Endodermal cell (in vitro differentiated cells): ENCODE data around the gene CCDC61. TPM values are rescaled to one million over a fixed set of nuclear protein-coding genes. Genes with fewer than 3 reads are reported as not detected.

Experiments used
- DNase-seq: peaks from one replicate; pipeline ENCODE4 v3.0.0-alpha.2; 2017
- H3K27ac ChIP-seq: 2 replicates; pipeline ENCODE4 v1.5.1; 2013; ENCODE audit warnings: mild to moderate bottlenecking, low read depth, low read length, moderate library complexity
- H3K27me3 ChIP-seq: 2 replicates; pipeline ENCODE4 v1.6.1; 2013; ENCODE audit warnings: mild to moderate bottlenecking, low read length, moderate library complexity; ENCODE audit not compliant: insufficient read depth, control insufficient read depth, poor library complexity, severe bottlenecking
- H3K36me3 ChIP-seq: 2 replicates; pipeline ENCODE4 v1.7.0; 2013; ENCODE audit warnings: mild to moderate bottlenecking, low read length, moderate library complexity; ENCODE audit not compliant: control insufficient read depth, insufficient read depth
- H3K4me1 ChIP-seq: one replicate; pipeline ENCODE4 v1.7.0; 2013; ENCODE audit warnings: low read length; ENCODE audit not compliant: control insufficient read depth, insufficient read depth
- H3K4me3 ChIP-seq: 2 replicates; pipeline ENCODE4 v1.5.1; 2013; ENCODE audit warnings: mild to moderate bottlenecking, low read length, moderate library complexity
- H3K9ac ChIP-seq: 2 replicates; pipeline ENCODE4 v1.6.1; 2013; ENCODE audit warnings: mild to moderate bottlenecking, low read length, moderate library complexity; ENCODE audit not compliant: poor library complexity, severe bottlenecking; ENCODE audit errors: extremely low read depth
- H3K9me3 ChIP-seq: 2 replicates; pipeline ENCODE4 v1.6.1; 2013; ENCODE audit warnings: mild to moderate bottlenecking, low read length, moderate library complexity; ENCODE audit not compliant: control insufficient read depth
- H3K27ac Mint-ChIP-seq: 2 replicates; pipeline ENCODE4 v1.8.0; 2020; ENCODE audit warnings: mixed read lengths
- H3K27me3 Mint-ChIP-seq: 2 replicates; pipeline ENCODE4 v1.8.0; 2021; ENCODE audit warnings: mild to moderate bottlenecking, mixed read lengths; ENCODE audit not compliant: insufficient read depth
- H3K36me3 Mint-ChIP-seq: 2 replicates; pipeline ENCODE4 v1.8.0; 2020; ENCODE audit warnings: low read depth, mixed read lengths
- H3K4me1 Mint-ChIP-seq: 2 replicates; pipeline ENCODE4 v1.8.0; 2020; ENCODE audit warnings: mixed read lengths
- H3K4me3 Mint-ChIP-seq: 2 replicates; pipeline ENCODE4 v1.8.0; 2020; ENCODE audit warnings: mild to moderate bottlenecking, moderate library complexity, mixed read lengths
- H3K9me3 Mint-ChIP-seq: 2 replicates; pipeline ENCODE4 v1.8.0; 2020; ENCODE audit warnings: mild to moderate bottlenecking, mixed read lengths
- whole genome bisulfite sequencing, 2 experiments: methylation state at CpG; one replicate each; pipeline versions ENCODE4 v1.1.5 to v1.1.7; 2013; ENCODE audit warnings: missing lambda C conversion rate in 2 of 2, mixed read lengths in 1 of 2; ENCODE audit not compliant: insufficient coverage in 1 of 2, insufficient read length in 1 of 2; 5-methylcytosine and 5-hydroxymethylcytosine counted together
- total RNA-seq, 2 donors: library from RNA; stranded (reverse); fragmentation: NEBNext Ultra II Directional in 1 of 2; extraction: Animal tissue kit (Norgen Biotek cat#: 25700) in 1 of 2; gene quantifications; 2 replicates in 1 of 2; 3 replicates in 1 of 2; pipeline ENCODE4 v1.2.1, GENCODE V29; 2021
- TF ChIP-seq, protein P1 (sequence below): fragments of 200-600 bp; sonication (generic); conservative IDR thresholded peaks from 2 replicates; pipeline ENCODE4 v1.5.0; 2021; ENCODE audit warnings: antibody characterized with exemption, mild to moderate bottlenecking

The CCDC61 gene
- total RNA-seq, 2 donors from 2014 or later, result 23.2 to 23.6 TPM

DNA sequence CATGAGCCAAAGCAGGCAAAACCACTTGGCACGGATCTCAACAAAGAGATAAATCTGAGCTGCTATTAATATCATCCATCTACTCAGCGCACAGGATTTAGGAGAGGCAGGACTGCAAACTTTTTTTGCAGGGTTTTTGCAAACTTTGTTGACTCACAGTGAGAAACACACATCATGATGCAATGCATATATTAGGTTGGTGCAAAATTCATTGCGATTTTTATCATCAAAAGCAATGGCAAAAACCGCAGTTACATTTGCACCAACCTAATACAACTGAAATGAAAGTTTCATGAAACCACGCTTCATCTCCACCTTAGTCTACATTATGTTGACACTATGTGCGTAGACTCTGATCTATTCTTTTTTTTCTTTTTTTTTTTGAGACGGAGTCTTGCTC, 17.1 kb upstream of the CCDC61 start:
- Mint-ChIP-seq H3K4me1 (peaks cover 8% of the 10 kb centered on the region), H3K9me3 (no peaks in the 10 kb centered on the region), H3K4me3 (no peak overlapping the region), H3K27ac (no peak overlapping the region), H3K36me3 (no peaks in the 10 kb centered on the region), H3K27me3 (peaks cover 52% of the 10 kb centered on the region)
- WGBS, 2 experiments, result 86 to 92% methylated on average over 5 to 7 of the region's 7 CpGs
- no peak overlapping the region for H3K27ac ChIP-seq
- no peaks in the 10 kb centered on the region for H3K9me3 ChIP-seq
- peaks cover 37% of the 10 kb centered on the region for H3K27me3 ChIP-seq
- TF ChIP-seq, protein P1, sequence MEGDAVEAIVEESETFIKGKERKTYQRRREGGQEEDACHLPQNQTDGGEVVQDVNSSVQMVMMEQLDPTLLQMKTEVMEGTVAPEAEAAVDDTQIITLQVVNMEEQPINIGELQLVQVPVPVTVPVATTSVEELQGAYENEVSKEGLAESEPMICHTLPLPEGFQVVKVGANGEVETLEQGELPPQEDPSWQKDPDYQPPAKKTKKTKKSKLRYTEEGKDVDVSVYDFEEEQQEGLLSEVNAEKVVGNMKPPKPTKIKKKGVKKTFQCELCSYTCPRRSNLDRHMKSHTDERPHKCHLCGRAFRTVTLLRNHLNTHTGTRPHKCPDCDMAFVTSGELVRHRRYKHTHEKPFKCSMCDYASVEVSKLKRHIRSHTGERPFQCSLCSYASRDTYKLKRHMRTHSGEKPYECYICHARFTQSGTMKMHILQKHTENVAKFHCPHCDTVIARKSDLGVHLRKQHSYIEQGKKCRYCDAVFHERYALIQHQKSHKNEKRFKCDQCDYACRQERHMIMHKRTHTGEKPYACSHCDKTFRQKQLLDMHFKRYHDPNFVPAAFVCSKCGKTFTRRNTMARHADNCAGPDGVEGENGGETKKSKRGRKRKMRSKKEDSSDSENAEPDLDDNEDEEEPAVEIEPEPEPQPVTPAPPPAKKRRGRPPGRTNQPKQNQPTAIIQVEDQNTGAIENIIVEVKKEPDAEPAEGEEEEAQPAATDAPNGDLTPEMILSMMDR, result no peak
- H3K4me3 ChIP-seq, result no peak overlapping the region
- H3K9ac ChIP-seq, result no peak overlapping the region
- no peaks in the 10 kb centered on the region for H3K4me1 ChIP-seq
- no peaks in the 10 kb centered on the region for H3K36me3 ChIP-seq
- DNase-seq, result no peak

DNA sequence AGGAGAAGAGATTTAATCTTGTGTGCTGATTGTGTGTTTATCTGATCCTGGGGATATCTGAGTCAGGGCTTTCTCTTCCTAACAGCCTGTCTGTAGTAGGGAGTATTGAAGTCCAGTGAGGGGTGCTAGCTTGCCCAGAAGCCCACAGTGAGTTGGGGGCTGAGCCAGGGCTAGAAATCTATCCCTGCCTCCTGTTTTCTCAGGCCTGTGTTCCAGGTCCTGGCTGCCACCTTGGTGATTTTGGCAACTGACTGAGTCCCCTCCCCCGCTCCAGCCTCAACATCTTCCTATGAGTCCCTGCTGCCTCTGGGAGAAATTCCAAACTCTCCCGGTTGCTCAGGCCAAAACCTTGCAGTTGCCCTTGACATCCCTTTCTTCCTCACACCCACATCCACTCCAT, 13.9 kb upstream of the CCDC61 start:
- Histone ChIP-seq H3K9me3 (no peaks in the 10 kb centered on the region), H3K9ac (no peak overlapping the region), H3K27ac (no peak overlapping the region), H3K4me1 (no peaks in the 10 kb centered on the region), H3K27me3 (peaks cover 8% of the 10 kb centered on the region), H3K36me3 (no peaks in the 10 kb centered on the region), H3K4me3 (no peak overlapping the region)
- H3K27ac Mint-ChIP-seq, result no peak overlapping the region
- H3K36me3 Mint-ChIP-seq, result no peaks in the 10 kb centered on the region
- TF ChIP-seq, protein P1, result no peak
- no peak overlapping the region for H3K4me3 Mint-ChIP-seq
- peaks cover 29% of the 10 kb centered on the region for H3K27me3 Mint-ChIP-seq
- H3K9me3 Mint-ChIP-seq, result no peaks in the 10 kb centered on the region
- peaks cover 8% of the 10 kb centered on the region for H3K4me1 Mint-ChIP-seq
- WGBS, 2 experiments, result 63 to 78% methylated on average over 2 of the region's 2 CpGs
- DNase-seq, result peak; percentile 57

DNA sequence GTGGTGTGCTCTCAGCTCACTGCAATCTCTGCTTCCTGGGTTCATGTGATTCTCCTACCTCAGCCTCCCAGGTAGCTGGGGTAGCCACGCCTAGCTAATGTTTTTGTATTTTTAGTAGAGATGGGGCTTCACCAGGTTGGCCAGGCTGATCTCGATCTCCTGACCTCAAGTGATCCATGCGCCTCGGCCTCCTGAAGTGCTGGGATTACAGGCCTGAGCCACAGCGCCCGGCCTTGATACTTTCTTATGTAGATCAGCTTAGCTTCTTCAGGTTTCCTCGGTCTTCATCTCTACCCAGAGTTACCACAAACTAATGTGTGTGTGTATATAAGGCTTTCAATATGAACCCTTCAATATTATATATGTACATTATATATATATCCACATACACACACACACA, 9.9 kb upstream of the CCDC61 start:
- Mint-ChIP-seq H3K27ac (no peak overlapping the region), H3K4me1 (peaks cover 8% of the 10 kb centered on the region), H3K27me3 (peaks cover 25% of the 10 kb centered on the region), H3K4me3 (no peak overlapping the region), H3K9me3 (no peaks in the 10 kb centered on the region), H3K36me3 (no peaks in the 10 kb centered on the region)
- peaks cover 8% of the 10 kb centered on the region for H3K27me3 ChIP-seq
- no peaks in the 10 kb centered on the region for H3K36me3 ChIP-seq
- H3K9me3 ChIP-seq, result no peaks in the 10 kb centered on the region
- TF ChIP-seq, protein P1, result no peak
- H3K4me3 ChIP-seq, result no peak overlapping the region
- no peak overlapping the region for H3K9ac ChIP-seq
- WGBS, 2 experiments, result 83 to 90% methylated on average over 3 to 6 of the region's 7 CpGs
- no peaks in the 10 kb centered on the region for H3K4me1 ChIP-seq
- no peak overlapping the region for H3K27ac ChIP-seq
- DNase-seq, result no peak
